ENCODE data around the gene IDH2. TPM values are rescaled to one million over a fixed set of nuclear protein-coding genes. Genes with fewer than 3 reads are reported as not detected.

The IDH2 gene
- total RNA-seq, 1 donor from 2014 or later: 93.1 TPM

GRCh38 chr15:90124507-90124906, 22.2 kb upstream of the IDH2 start:
- H3K9ac ChIP-seq: no peak overlapping the region
- Mint-ChIP-seq H3K4me3 (no peak overlapping the region), H3K27ac (no peak overlapping the region), H3K9me3 (no peaks in the 10 kb centered on the region), H3K4me1 (peaks cover 11% of the 10 kb centered on the region), H3K27me3 (ENCODE audit: insufficient read depth, low read depth) (no peaks in the 10 kb centered on the region), H3K36me3 (no peaks in the 10 kb centered on the region)
- TF ChIP-seq, protein P1, sequence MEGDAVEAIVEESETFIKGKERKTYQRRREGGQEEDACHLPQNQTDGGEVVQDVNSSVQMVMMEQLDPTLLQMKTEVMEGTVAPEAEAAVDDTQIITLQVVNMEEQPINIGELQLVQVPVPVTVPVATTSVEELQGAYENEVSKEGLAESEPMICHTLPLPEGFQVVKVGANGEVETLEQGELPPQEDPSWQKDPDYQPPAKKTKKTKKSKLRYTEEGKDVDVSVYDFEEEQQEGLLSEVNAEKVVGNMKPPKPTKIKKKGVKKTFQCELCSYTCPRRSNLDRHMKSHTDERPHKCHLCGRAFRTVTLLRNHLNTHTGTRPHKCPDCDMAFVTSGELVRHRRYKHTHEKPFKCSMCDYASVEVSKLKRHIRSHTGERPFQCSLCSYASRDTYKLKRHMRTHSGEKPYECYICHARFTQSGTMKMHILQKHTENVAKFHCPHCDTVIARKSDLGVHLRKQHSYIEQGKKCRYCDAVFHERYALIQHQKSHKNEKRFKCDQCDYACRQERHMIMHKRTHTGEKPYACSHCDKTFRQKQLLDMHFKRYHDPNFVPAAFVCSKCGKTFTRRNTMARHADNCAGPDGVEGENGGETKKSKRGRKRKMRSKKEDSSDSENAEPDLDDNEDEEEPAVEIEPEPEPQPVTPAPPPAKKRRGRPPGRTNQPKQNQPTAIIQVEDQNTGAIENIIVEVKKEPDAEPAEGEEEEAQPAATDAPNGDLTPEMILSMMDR (IDR thresholded peaks at IDR 0.05): no peak
- TF ChIP-seq EZH2 (IDR thresholded peaks at IDR 0.05) (no peak), EZH2phosphoT487 (IDR thresholded peaks at IDR 0.05) (no peak)
- no peaks in the 10 kb centered on the region for H3K27me3 ChIP-seq
- H3K27ac ChIP-seq: no peak overlapping the region
- H4K20me1 ChIP-seq (ENCODE audit: low read depth): no peaks in the 10 kb centered on the region
- H3K4me3 ChIP-seq: no peak overlapping the region
- no peaks in the 10 kb centered on the region for H3F3A ChIP-seq (ENCODE audit: low read depth)
- H3K79me2 ChIP-seq (ENCODE audit: low read depth): no peaks in the 10 kb centered on the region
- H3K9me3 ChIP-seq (ENCODE audit: low read depth): no peaks in the 10 kb centered on the region
- no peak overlapping the region for H3K4me2 ChIP-seq
- no peaks in the 10 kb centered on the region for H3K36me3 ChIP-seq
- DNase-seq (ENCODE audit: low spot score): no peak
- H2AFZ ChIP-seq (replicated peaks): no peak overlapping the region
- peaks cover 13% of the 10 kb centered on the region for H3K4me1 ChIP-seq

GRCh38 chr15:90121086-90121485, 18.8 kb upstream of the IDH2 start:
- H3K27me3 Mint-ChIP-seq (ENCODE audit: insufficient read depth, low read depth): no peaks in the 10 kb centered on the region
- H3K27ac Mint-ChIP-seq: no peak overlapping the region
- H3K9me3 Mint-ChIP-seq: no peaks in the 10 kb centered on the region
- no peak overlapping the region for H3K4me3 Mint-ChIP-seq
- Histone ChIP-seq H3K4me1 (peaks cover 3% of the 10 kb centered on the region), H3K9me3 (ENCODE audit: low read depth) (no peaks in the 10 kb centered on the region), H3F3A (ENCODE audit: low read depth) (no peaks in the 10 kb centered on the region), H3K27me3 (no peaks in the 10 kb centered on the region), H4K20me1 (ENCODE audit: low read depth) (no peaks in the 10 kb centered on the region), H3K9ac (no peak overlapping the region), H3K27ac (no peak overlapping the region), H3K4me3 (no peak overlapping the region), H3K79me2 (ENCODE audit: low read depth) (no peaks in the 10 kb centered on the region), H2AFZ (replicated peaks) (no peak overlapping the region), H3K4me2 (no peak overlapping the region), H3K36me3 (no peaks in the 10 kb centered on the region)
- H3K36me3 Mint-ChIP-seq: no peaks in the 10 kb centered on the region
- H3K4me1 Mint-ChIP-seq: peaks cover 3% of the 10 kb centered on the region
- DNase-seq (ENCODE audit: low spot score): no peak
- TF ChIP-seq EZH2 (IDR thresholded peaks at IDR 0.05): no peak
- TF ChIP-seq, protein P1 (IDR thresholded peaks at IDR 0.05): no peak
- TF ChIP-seq EZH2phosphoT487 (IDR thresholded peaks at IDR 0.05): no peak

DNA sequence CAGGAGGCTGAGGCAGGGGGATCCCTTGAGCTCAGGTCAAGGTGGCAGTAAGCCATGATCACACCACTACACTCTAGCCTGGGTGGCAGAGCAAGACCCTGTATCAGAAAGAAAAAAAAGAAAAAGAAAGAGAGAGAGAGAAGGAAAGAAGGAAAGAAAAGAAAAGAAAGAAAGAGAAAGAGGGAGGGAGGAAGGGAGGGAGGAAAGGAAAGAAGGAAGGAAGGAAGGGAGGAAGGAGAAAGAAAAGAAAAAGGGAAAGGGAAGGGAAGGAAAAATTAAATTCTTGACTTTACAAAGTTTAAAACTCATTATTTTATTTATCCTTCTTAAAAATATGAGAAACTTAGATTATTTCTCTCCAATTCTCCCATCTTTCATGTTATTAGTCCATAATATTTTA, 17.1 kb upstream of the IDH2 start:
- no peak overlapping the region for H3K9ac ChIP-seq
- no peak overlapping the region for H3K27ac ChIP-seq
- Mint-ChIP-seq H3K27ac (no peak overlapping the region), H3K36me3 (peaks cover 3% of the 10 kb centered on the region), H3K9me3 (peaks cover 4% of the 10 kb centered on the region), H3K4me1 (no peaks in the 10 kb centered on the region), H3K27me3 (ENCODE audit: insufficient read depth, low read depth) (no peaks in the 10 kb centered on the region), H3K4me3 (no peak overlapping the region)
- no peak overlapping the region for H3K4me3 ChIP-seq
- H3K9me3 ChIP-seq (ENCODE audit: low read depth): no peaks in the 10 kb centered on the region
- no peak for DNase-seq (ENCODE audit: low spot score)
- H3K79me2 ChIP-seq (ENCODE audit: low read depth): no peaks in the 10 kb centered on the region
- H3K36me3 ChIP-seq: no peaks in the 10 kb centered on the region
- H3K4me1 ChIP-seq: no peaks in the 10 kb centered on the region
- no peak overlapping the region for H3K4me2 ChIP-seq
- no peaks in the 10 kb centered on the region for H4K20me1 ChIP-seq (ENCODE audit: low read depth)
- no peaks in the 10 kb centered on the region for H3F3A ChIP-seq (ENCODE audit: low read depth)
- no peak overlapping the region for H2AFZ ChIP-seq (replicated peaks)
- H3K27me3 ChIP-seq: no peaks in the 10 kb centered on the region
- TF ChIP-seq EZH2phosphoT487 (IDR thresholded peaks at IDR 0.05) (no peak), EZH2 (IDR thresholded peaks at IDR 0.05) (no peak)
- TF ChIP-seq, protein P1 (IDR thresholded peaks at IDR 0.05): no peak

Measured in neural progenitor cell (in vitro differentiated cells).